Suppressor macrophage (primary cell): ENCODE data around the gene ACER3.
"Not testable (repeated sequence)": the region's sequence is repeated elsewhere in the genome, so short reads cannot be mapped to it uniquely, and the experiment has no call there.

Experiments
- DNase-seq, 4 experiments: peaks; one replicate each; pipeline ENCODE4 v3.0.0-alpha.2; 2020 to 2022

Gene ACER3

GRCh38 chr11:76997512-76997911 is 136.8 kb downstream of the ACER3 start:
- DNase-seq, result no peak

GRCh38 chr11:76999597-76999996 is 138.9 kb downstream of the ACER3 start:
- no peak for DNase-seq

GRCh38 chr11:77001613-77002012 is 140.9 kb downstream of the ACER3 start:
- DNase-seq, result peak in 1 of 4 experiments; percentile 9

GRCh38 chr11:77002776-77003175 is 142.1 kb downstream of the ACER3 start:
- DNase-seq, result no peak

GRCh38 chr11:77003963-77004362 is 143.2 kb downstream of the ACER3 start:
- DNase-seq, result peak in 2 of 4 experiments; percentile 5 to 6

GRCh38 chr11:77009533-77010160 is 148.9 kb downstream of the ACER3 start:
- DNase-seq, result no peak

- DNase-seq, result no peak
Observed at GRCh38 chr11:77014669-77015068, 154.0 kb downstream of the ACER3 start.

- not testable (repeated sequence) for DNase-seq
Observed at GRCh38 chr11:77018396-77018924, 157.7 kb downstream of the ACER3 start.

GRCh38 chr11:77019976-77020595 is 159.4 kb downstream of the ACER3 start:
- peak in 2 of 4 experiments; percentile 34 to 44 for DNase-seq

- DNase-seq, result no peak
Observed at GRCh38 chr11:77020734-77021133, 160.0 kb downstream of the ACER3 start.

- no peak for DNase-seq
Observed at GRCh38 chr11:77024745-77025144, 164.0 kb downstream of the ACER3 start.

- DNase-seq, result no peak
Observed at GRCh38 chr11:77026221-77026620, 165.5 kb downstream of the ACER3 start.

GRCh38 chr11:77026743-77027142 is 166.0 kb downstream of the ACER3 start:
- no peak for DNase-seq

GRCh38 chr11:77027275-77027674 is 166.6 kb downstream of the ACER3 start:
- DNase-seq, result no peak

GRCh38 chr11:77029829-77030228 is 169.1 kb downstream of the ACER3 start:
- DNase-seq, result no peak

- no peak for DNase-seq
Observed at GRCh38 chr11:77030834-77031414, 170.2 kb downstream of the ACER3 start.

GRCh38 chr11:77031599-77031998 is 170.9 kb downstream of the ACER3 start:
- DNase-seq, result no peak

- DNase-seq, result peak in 2 of 4 experiments; percentile 34 to 53
Observed at GRCh38 chr11:77035039-77035438, 174.3 kb downstream of the ACER3 start.

GRCh38 chr11:77035580-77035979 is 174.9 kb downstream of the ACER3 start:
- no peak for DNase-seq

- DNase-seq, result no peak
Observed at GRCh38 chr11:77036398-77036797, 175.7 kb downstream of the ACER3 start.

GRCh38 chr11:77037057-77037456 is 176.3 kb downstream of the ACER3 start:
- no peak for DNase-seq

- DNase-seq, result peak in 1 of 4 experiments; percentile 12
Observed at GRCh38 chr11:77038029-77038824, 177.5 kb downstream of the ACER3 start.

GRCh38 chr11:77038825-77039326 is 178.2 kb downstream of the ACER3 start:
- DNase-seq, result peak; percentile 17 to 36 (median 27)
